Raji (cell line): Measurements from ENCODE around the gene CFAP58.

Source experiments
- POLR2A ChIP-seq: IDR thresholded peaks from 2 replicates; pipeline ENCODE4 v1.6.1; 2011; ENCODE audit warnings: low read depth, low read length, control low read depth; ENCODE audit not compliant: insufficient read depth

The CFAP58 gene

DNA sequence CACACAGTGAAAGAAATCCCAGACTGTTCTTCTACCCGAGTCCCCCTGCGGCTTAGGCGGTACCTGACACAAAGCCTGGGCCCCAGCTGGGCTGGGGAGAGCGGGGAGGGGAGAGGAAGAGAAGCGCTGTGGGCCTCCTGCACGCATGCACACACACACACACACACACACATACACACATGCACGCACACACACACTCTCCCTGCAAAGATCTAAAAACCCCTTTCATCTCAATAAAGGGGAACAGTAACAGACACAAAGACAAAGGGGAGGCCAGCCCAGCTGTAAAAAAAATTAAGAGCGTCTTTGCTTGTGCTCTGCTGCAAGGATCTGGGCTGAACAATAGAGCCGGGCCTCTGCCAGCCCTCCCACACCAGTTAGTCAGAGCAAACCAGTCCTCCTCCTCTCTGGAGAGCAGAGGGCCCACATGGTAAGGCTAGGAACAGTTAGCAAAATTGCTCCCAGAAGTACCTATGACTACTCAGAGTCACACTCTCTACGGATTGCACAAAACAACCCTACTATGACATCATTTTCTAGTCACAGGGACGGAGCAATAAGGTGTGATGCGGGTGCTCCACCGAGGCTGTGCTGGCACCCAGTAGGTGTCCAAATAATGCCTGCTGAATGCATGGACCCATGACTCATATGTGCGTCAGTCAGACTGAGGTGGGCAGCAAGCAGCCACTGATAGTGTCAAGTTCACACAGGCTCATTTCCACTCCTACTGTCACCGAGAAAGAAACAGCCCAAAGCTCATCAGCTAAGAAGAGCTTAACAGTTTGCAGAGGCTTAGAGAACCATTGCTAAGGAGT lies 24.5 kb upstream of the CFAP58 start:
- TF ChIP-seq POLR2A = no peak

DNA sequence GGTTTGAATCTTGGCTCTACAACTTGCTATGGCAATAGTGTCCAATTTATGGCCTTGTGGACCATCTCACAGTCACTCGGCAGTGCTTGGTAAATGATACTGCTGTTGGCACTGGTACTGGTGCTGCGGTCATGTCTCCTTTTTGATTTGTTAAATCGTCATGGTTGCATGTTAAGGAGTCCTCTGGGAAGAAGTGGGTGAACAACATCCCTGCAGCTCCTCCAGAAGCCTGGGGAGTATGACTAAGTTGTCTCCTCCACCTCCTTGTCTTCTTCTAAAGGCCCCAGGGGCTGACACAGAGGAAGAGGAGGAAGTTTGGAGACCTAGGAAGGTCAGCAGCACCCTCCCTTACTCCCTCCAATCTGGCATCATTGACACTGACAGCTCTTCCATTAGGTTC lies 23.9 kb upstream of the CFAP58 start:
- TF ChIP-seq POLR2A = no peak

DNA sequence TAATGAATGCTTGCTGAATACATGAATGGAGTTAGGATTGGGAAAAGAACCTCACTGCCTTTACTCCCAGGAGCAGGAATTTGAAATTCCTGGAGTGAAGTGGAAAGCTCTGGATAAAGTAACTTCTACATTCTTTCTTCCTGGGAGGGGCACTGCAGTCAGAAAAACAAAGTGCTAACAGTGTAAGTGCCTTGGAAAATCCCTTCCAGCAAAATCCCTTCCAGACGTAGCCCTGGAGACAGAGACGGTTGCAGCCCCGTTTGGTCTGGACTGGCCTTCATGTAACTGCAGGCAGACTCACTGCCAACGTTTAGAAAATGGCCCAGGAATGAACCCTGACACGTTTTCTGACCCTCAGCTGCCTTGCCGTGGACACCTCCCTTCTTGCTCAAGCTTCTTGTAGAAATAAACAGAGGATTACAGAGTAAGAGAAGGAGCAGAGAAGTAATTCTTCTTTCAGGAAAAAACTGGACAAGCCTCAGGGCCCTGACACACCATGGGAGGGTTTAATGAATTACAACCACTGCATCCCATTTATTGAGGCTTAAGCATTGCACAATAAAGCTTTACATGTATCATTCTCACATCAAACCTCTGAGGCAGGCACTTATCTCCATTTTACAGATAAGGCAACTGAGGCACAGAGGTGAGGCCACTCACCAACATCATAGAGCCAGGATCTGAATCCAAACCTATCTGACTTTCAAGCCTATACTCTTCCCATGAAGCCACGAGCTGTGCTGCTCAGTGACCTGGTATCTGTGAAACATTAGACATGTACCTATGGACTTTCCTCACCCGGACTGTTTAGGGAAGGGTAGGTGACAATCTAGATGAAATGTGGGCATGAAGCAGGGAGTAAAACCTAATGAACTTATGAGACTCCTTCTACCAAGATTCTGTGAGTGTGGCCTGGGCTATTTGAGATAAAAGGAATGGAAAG lies 23.2 kb upstream of the CFAP58 start:
- no peak for TF ChIP-seq POLR2A

GRCh38 chr10:104331208-104331838 lies 22.3 kb upstream of the CFAP58 start:
- TF ChIP-seq POLR2A = no peak

GRCh38 chr10:104332243-104333031 lies 21.2 kb upstream of the CFAP58 start:
- no peak for TF ChIP-seq POLR2A

- TF ChIP-seq POLR2A = no peak
Measured at GRCh38 chr10:104333032-104333727, 20.5 kb upstream of the CFAP58 start.

- TF ChIP-seq POLR2A = no peak
Measured at GRCh38 chr10:104333728-104334373, 19.8 kb upstream of the CFAP58 start.

GRCh38 chr10:104334561-104334960 lies 19.1 kb upstream of the CFAP58 start:
- no peak for TF ChIP-seq POLR2A

GRCh38 chr10:104334965-104335650 lies 18.5 kb upstream of the CFAP58 start:
- no peak for TF ChIP-seq POLR2A

DNA sequence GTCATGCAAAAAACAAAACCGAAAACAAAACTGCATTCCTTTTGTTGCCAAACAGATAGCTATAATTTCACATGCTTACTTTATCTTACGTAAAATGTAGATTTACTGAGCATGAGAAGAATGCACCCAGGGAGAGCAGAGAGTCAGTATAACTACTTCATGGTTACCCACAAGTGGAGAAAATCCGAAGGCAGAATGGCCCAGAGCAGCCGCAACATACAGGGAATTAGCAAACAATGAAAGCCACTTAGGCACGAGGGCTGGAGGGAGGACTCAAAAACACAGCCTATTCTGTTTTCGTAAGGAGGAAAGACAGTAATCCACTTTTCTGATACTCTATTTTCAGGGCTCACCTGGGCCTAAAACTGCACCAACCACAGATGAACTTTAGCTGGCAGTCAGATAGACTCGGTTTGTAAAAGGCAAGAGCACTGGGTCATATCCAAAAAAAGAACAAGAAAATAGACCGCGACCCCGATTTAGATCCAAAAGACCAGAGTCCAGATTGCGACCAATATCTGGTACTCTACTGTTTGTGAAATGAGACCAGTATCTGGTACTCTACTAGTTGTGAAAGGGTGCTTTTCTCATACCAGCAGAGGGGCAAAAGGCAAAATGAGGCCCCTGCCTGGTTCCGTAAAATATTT lies 16.7 kb upstream of the CFAP58 start:
- no peak for TF ChIP-seq POLR2A

DNA sequence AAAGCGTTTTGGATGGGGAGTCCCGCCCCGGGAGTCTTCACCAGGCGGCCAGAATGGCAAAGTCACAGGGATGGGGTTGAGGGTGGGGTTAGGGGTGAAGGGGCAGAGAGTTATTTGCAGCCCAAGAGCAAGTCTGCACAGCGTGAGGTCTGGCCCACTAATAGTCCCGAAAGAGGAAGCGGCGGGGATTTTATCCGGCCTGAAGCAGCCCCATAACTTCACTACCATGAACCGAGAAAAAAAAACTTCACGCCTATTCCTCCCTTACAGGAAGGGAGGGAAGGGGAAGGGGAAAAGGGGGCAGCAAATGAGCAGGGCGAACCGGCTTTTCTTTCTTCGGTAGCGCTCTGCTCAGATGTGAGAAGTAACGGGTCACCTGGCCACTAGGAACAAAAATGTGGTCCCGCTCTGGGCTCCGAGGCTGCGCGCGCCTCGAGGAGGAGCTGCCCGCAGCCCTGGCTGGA lies 16.1 kb upstream of the CFAP58 start:
- TF ChIP-seq POLR2A = no peak

DNA sequence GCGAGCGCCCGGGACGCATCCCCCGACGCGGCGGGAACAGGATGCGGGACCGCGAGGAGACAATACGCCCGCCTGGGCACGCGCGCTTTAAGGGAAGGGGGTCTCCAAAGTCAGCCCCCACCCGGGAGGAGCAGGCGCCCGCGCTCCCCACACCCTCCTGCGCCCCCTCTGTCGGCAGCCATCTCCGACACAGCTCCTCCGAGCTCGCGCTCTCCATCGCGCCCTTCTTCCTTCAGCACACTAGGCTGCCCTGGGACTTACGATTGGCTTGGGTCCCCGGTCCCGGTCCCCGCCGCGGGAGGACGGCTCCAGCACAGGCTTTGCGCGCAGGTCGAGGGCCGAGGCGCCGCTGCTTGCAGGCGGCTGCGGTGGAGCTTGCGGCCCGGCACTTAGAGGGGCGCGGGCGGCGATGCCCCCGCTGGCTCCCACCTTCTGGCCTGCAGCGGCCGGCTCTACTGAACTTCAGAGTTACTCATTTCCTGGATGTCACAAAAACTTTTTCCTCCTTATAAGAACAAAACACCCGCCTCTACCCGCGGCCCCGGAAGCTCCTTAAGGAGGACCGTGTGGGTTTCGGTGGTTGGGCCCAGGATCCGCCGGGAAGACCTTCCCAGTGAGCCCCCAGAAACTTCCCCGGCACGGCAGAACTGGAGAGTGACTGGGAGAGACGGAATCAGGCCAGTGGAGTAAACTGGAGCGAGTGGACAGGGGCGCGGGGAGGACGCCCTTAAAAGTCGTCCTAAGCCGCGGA lies 15.5 kb upstream of the CFAP58 start, which contains the start of gene ITPRIP:
ITPRIP (minus strand) TSS at position 481 of the 751 bp plus-strand sequence. CDS start 22,414 bp downstream, outside the sequence.
- TF ChIP-seq POLR2A = peak; percentile 87
